IMR-90 (cell line): ENCODE results near the gene COL13A1. TPM values are rescaled to one million over a fixed set of nuclear protein-coding genes. Genes with fewer than 3 reads are reported as not detected.

Source experiments
- ATAC-seq: fragments of 200-7000 bp; cut with Tn5 transposase; 2 replicates; pipeline ENCODE4 v1.9.1; 2020; ENCODE audit warnings: low read depth, mild to moderate bottlenecking, moderate library complexity
- BruUV-seq: library from RNA; stranded (reverse); fragments of 400-500 nt; replicated peaks from 2 replicates; lab custom pipeline; 2021; lab: Mats Ljungman, UMichigan
- CTCF ChIA-PET: fragments of 300-600 bp; formaldehyde crosslinking; extraction: SDS; loops from one replicate; lab custom pipeline; 2021; ENCODE audit warnings: antibody characterized with exemption; lab: Yijun Ruan, JAX
- POLR2A ChIA-PET: fragments of 300-600 bp; sonication (Branson Sonifier 250); formaldehyde crosslinking; loops from one replicate; lab custom pipeline; 2022; ENCODE audit warnings: antibody characterized with exemption; ENCODE audit not compliant: unreplicated experiment; lab: Charles Lee
- DNase-seq: peaks from one replicate; pipeline ENCODE4 v3.0.0; 2013
- H2AFZ ChIP-seq: replicated peaks from 2 replicates; pipeline ENCODE3; 2013; ENCODE audit warnings: low read length, mild to moderate bottlenecking; ENCODE audit not compliant: poor library complexity
- H2AK5ac ChIP-seq: 2 replicates; pipeline ENCODE4 v1.6.1; 2013; ENCODE audit warnings: low read depth, low read length, inconsistent platforms
- H2AK9ac ChIP-seq: replicated peaks from 2 replicates; pipeline ENCODE3; 2013; ENCODE audit warnings: mild to moderate bottlenecking, low read depth, low read length, moderate library complexity; ENCODE audit not compliant: poor library complexity
- H2BK120ac ChIP-seq: 2 replicates; pipeline ENCODE4 v1.6.1; 2013; ENCODE audit warnings: low read depth, low read length, inconsistent platforms
- H2BK15ac ChIP-seq: 3 replicates; pipeline ENCODE4 v1.6.1; 2013; ENCODE audit warnings: low read depth, low read length, inconsistent platforms
- H2BK20ac ChIP-seq: 2 replicates; pipeline ENCODE4 v1.6.1; 2013; ENCODE audit warnings: low read depth, mild to moderate bottlenecking, inconsistent platforms, low read length, moderate library complexity
- H2BK5ac ChIP-seq: 2 replicates; pipeline ENCODE4 v1.6.1; 2013; ENCODE audit warnings: mild to moderate bottlenecking, low read depth, low read length, inconsistent platforms; ENCODE audit not compliant: poor library complexity, severe bottlenecking
- H3K14ac ChIP-seq: replicated peaks from 2 replicates; pipeline ENCODE4 v1.6.1; 2013; ENCODE audit warnings: low read depth, low read length, inconsistent platforms
- H3K18ac ChIP-seq: 2 replicates; pipeline ENCODE4 v1.6.1; 2013; ENCODE audit warnings: low read depth, low read length, control low read depth
- H3K23ac ChIP-seq: 2 replicates; pipeline ENCODE4 v1.6.1; 2013; ENCODE audit warnings: low read depth, low read length, inconsistent platforms
- H3K27ac ChIP-seq: 2 replicates; pipeline ENCODE4 v1.5.1; 2013; ENCODE audit warnings: mild to moderate bottlenecking, control low read depth, low read length; ENCODE audit not compliant: insufficient read depth
- H3K27me3 ChIP-seq: 2 replicates; pipeline ENCODE4 v1.6.1; 2013; ENCODE audit warnings: low read length; ENCODE audit not compliant: control insufficient read depth, insufficient read depth
- H3K36me3 ChIP-seq: 2 replicates; pipeline ENCODE4 v1.6.1; 2013; ENCODE audit warnings: low read length, mixed read lengths; ENCODE audit not compliant: control insufficient read depth, insufficient read depth
- H3K4ac ChIP-seq: 2 replicates; pipeline ENCODE4 v1.6.1; 2013; ENCODE audit warnings: low read depth, low read length, inconsistent platforms
- H3K4me1 ChIP-seq: 2 replicates; pipeline ENCODE4 v1.6.1; 2013; ENCODE audit warnings: low read length, mixed read lengths; ENCODE audit not compliant: control insufficient read depth, insufficient read depth
- H3K4me2 ChIP-seq: 2 replicates; pipeline ENCODE4 v1.6.1; 2013; ENCODE audit warnings: low read depth, mild to moderate bottlenecking, control low read depth, low read length, moderate library complexity
- H3K4me3 ChIP-seq: 2 replicates; pipeline ENCODE4 v1.5.1; 2013; ENCODE audit warnings: low read depth, mild to moderate bottlenecking, control low read depth, low read length, moderate library complexity; ENCODE audit not compliant: insufficient read depth
- H3K56ac ChIP-seq: 2 replicates; pipeline ENCODE4 v1.6.1; 2013; ENCODE audit warnings: low read length, inconsistent platforms; ENCODE audit not compliant: insufficient read depth; ENCODE audit errors: extremely low read depth
- H3K79me1 ChIP-seq, 2 experiments: 2 replicates each; pipeline ENCODE4 v1.6.1; 2013; ENCODE audit warnings: low read length in 2 of 2, inconsistent platforms in 1 of 2, low read depth in 1 of 2
- H3K9ac ChIP-seq: 2 replicates; pipeline ENCODE4 v1.6.1; 2013; ENCODE audit warnings: low read depth, low read length, control low read depth
- H3K9me1 ChIP-seq: 2 replicates; pipeline ENCODE4 v1.6.1; 2013; ENCODE audit warnings: low read length, inconsistent platforms; ENCODE audit not compliant: insufficient read depth
- H3K9me3 ChIP-seq: 2 replicates; pipeline ENCODE4 v1.6.1; 2013; ENCODE audit warnings: low read length; ENCODE audit not compliant: control insufficient read depth, insufficient read depth
- H4K20me1 ChIP-seq: 2 replicates; pipeline ENCODE4 v1.6.1; 2013; ENCODE audit warnings: low read length, inconsistent platforms; ENCODE audit not compliant: insufficient read depth
- H4K5ac ChIP-seq: 2 replicates; pipeline ENCODE4 v1.6.1; 2013; ENCODE audit warnings: mild to moderate bottlenecking, low read depth, low read length, control low read depth
- H4K8ac ChIP-seq, 2 experiments: 2 replicates each; pipeline ENCODE4 v1.6.1; 2013; ENCODE audit warnings: low read depth in 2 of 2, low read length in 2 of 2, control low read depth in 1 of 2, inconsistent platforms in 1 of 2
- H4K91ac ChIP-seq: 2 replicates; pipeline ENCODE4 v1.6.1; 2013; ENCODE audit warnings: low read depth, low read length, inconsistent platforms; ENCODE audit not compliant: insufficient read depth
- BHLHE40 ChIP-seq: fragments of 150-350 bp; IDR thresholded peaks from 2 replicates; pipeline ENCODE4 v1.6.1; 2016; ENCODE audit warnings: mild to moderate bottlenecking, low read depth, low read length
- CEBPB ChIP-seq: IDR thresholded peaks from 2 replicates; pipeline ENCODE4 v1.6.1; 2012; ENCODE audit warnings: low read depth, low read length, improper control_type of control experiment
- CTCF ChIP-seq: conservative IDR thresholded peaks from 2 replicates; pipeline ENCODE4 v1.5.1; 2012; ENCODE audit warnings: mild to moderate bottlenecking, low read depth, low read length, improper control_type of control experiment
- FOS ChIP-seq: fragments of 150-350 bp; IDR thresholded peaks from 2 replicates; pipeline ENCODE4 v1.6.1; 2016; ENCODE audit warnings: low read depth, low read length
- MAFK ChIP-seq: IDR thresholded peaks from 2 replicates; pipeline ENCODE4 v1.6.1; 2012; ENCODE audit warnings: low read depth, low read length, improper control_type of control experiment
- MXI1 ChIP-seq: IDR thresholded peaks from 2 replicates; pipeline ENCODE4 v1.6.1; 2012; ENCODE audit warnings: low read depth, mild to moderate bottlenecking, low read length, moderate library complexity, borderline replicate concordance
- NFE2L2 ChIP-seq: fragments of 150-350 bp; IDR thresholded peaks from 2 replicates; pipeline ENCODE4 v1.6.1; 2016; ENCODE audit warnings: low read depth, mild to moderate bottlenecking, low read length
- POLR2A ChIP-seq: IDR thresholded peaks from 2 replicates; pipeline ENCODE4 v1.6.1; 2012; ENCODE audit warnings: mild to moderate bottlenecking, low read depth, low read length
- RAD21 ChIP-seq: IDR thresholded peaks from 2 replicates; pipeline ENCODE4 v1.6.1; 2012; ENCODE audit warnings: low read length, improper control_type of control experiment
- RCOR1 ChIP-seq: IDR thresholded peaks from 2 replicates; pipeline ENCODE4 v1.6.1; 2012; ENCODE audit warnings: mild to moderate bottlenecking, low read length, improper control_type of control experiment; ENCODE audit not compliant: insufficient replicate concordance
- RFX5 ChIP-seq: IDR thresholded peaks from 2 replicates; pipeline ENCODE4 v1.8.0; 2012; ENCODE audit warnings: low read depth, mild to moderate bottlenecking, low read length, moderate library complexity
- USF2 ChIP-seq: fragments of 150-350 bp; IDR thresholded peaks from 2 replicates; pipeline ENCODE4 v1.6.1; 2017; ENCODE audit warnings: mild to moderate bottlenecking, antibody characterized with exemption, low read length, low read depth
- WGBS, 2 experiments: methylation state at CpG; one replicate each; pipeline versions ENCODE4 v1.1.5 to v1.1.7; 2013; ENCODE audit warnings: missing lambda C conversion rate in 2 of 2; ENCODE audit not compliant: insufficient read length in 1 of 2; ENCODE audit errors: extremely low coverage in 2 of 2; 5-methylcytosine and 5-hydroxymethylcytosine counted together
- dilution Hi-C: fragments of 300-500 bp; cut with HindIII; formaldehyde crosslinking; loops from one replicate; pipeline ENCODE4 v1.14.3; 2018; ENCODE audit warnings: low sequenced_read_pairs; ENCODE audit not compliant: unreplicated experiment
- in situ Hi-C: fragments of 300-500 bp; cut with MboI; formaldehyde crosslinking; loops from 3 replicates; pipeline ENCODE4 v1.14.3; 2019; ENCODE audit warnings: low sequenced_read_pairs, inconsistent platforms, mixed read lengths
- intact Hi-C: fragments of 100-400 bp; cut with micrococcal nuclease; formaldehyde crosslinking; loops from 2 replicates; pipeline ENCODE4 v1.10.0; 2022
- polyA plus RNA-seq, 3 experiments: library from polyadenylated mRNA; depleted of rRNA; stranded (reverse); fragments of >200 nt; gene quantifications; 2 replicates each; pipeline ENCODE4 v1.2.3, GENCODE V29; 2012; ENCODE audit warnings: low replicate concordance in 1 of 3
- total RNA-seq: library from RNA; depleted of rRNA; stranded (reverse); fragments of >200 nt; gene quantifications from 2 replicates; pipeline ENCODE4 v1.2.3, GENCODE V29; 2012

Gene COL13A1
- total and polyA plus RNA-seq, 2 of the 4 experiments (the other 2 are of a cell fraction), result 12.2 to 31.3 TPM

- ChIA-PET CTCF (no interaction called here), POLR2A (no interaction called here)
- Histone ChIP-seq H4K5ac (no peak overlapping the region), H3K4me2 (no peak overlapping the region), H4K20me1 (0 out of 2 replicates have a peak, but pooled peaks cover 4% of the 10 kb centered on the region), H2AFZ (no peak overlapping the region), H3K14ac (no peak overlapping the region), H3K9ac (no peak overlapping the region), H3K27me3 (no peaks in the 10 kb centered on the region), H3K9me1 (peaks cover 15% of the 10 kb centered on the region), H4K8ac (no peak overlapping the region), H3K4me1 (peaks cover 10% of the 10 kb centered on the region; the same call in 1 of the 2 replicates), H3K23ac (no peak overlapping the region), H3K56ac (no peak overlapping the region), H4K91ac (no peak overlapping the region), H3K27ac (no peak overlapping the region), H3K36me3 (peaks cover 3% of the 10 kb centered on the region; the same call in 1 of the 2 replicates), H2AK9ac (no peak overlapping the region), H3K79me1 (no peaks in the 10 kb centered on the region), H2BK5ac (no peak overlapping the region), H3K4ac (no peak overlapping the region), H2BK20ac (no peak overlapping the region), H3K4me3 (no peak overlapping the region), H3K9me3 (no peaks in the 10 kb centered on the region), H3K18ac (no peak overlapping the region), H2BK15ac (no peak overlapping the region), H2AK5ac (no peak overlapping the region), H2BK120ac (no peak overlapping the region)
- TF ChIP-seq BHLHE40 (no peak), RFX5 (no peak), RCOR1 (no peak), USF2 (no peak), MAFK (no peak), RAD21 (no peak), NFE2L2 (no peak), CTCF (no peak), POLR2A (no peak), CEBPB (no peak), FOS (no peak), MXI1 (no peak)
- DNase-seq, result no peak
- ATAC-seq, result no peak
- intact Hi-C loops, result no loop called here
- in situ Hi-C loops, result no loop called here
- WGBS, 2 experiments, result no CpG with 5 or more reads among the region's 10 CpGs
- dilution Hi-C loops, result no loop called here
- BruUV-seq, result no TSS peak
These were observed 91.1 kb downstream of the COL13A1 start for GRCh38 chr10:69892816-69893215.
